GM21717 (cell line): ENCODE results near the gene SLC22A7.

Experiments
- ATAC-seq: cut with Tn5 transposase; IDR thresholded peaks from one replicate; pipeline ENCODE4 v1.9.1; 2021; ENCODE audit warnings: mild to moderate bottlenecking, moderate library complexity; ENCODE audit not compliant: unreplicated experiment

SLC22A7 gene, protein sequence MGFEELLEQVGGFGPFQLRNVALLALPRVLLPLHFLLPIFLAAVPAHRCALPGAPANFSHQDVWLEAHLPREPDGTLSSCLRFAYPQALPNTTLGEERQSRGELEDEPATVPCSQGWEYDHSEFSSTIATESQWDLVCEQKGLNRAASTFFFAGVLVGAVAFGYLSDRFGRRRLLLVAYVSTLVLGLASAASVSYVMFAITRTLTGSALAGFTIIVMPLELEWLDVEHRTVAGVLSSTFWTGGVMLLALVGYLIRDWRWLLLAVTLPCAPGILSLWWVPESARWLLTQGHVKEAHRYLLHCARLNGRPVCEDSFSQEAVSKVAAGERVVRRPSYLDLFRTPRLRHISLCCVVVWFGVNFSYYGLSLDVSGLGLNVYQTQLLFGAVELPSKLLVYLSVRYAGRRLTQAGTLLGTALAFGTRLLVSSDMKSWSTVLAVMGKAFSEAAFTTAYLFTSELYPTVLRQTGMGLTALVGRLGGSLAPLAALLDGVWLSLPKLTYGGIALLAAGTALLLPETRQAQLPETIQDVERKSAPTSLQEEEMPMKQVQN

DNA sequence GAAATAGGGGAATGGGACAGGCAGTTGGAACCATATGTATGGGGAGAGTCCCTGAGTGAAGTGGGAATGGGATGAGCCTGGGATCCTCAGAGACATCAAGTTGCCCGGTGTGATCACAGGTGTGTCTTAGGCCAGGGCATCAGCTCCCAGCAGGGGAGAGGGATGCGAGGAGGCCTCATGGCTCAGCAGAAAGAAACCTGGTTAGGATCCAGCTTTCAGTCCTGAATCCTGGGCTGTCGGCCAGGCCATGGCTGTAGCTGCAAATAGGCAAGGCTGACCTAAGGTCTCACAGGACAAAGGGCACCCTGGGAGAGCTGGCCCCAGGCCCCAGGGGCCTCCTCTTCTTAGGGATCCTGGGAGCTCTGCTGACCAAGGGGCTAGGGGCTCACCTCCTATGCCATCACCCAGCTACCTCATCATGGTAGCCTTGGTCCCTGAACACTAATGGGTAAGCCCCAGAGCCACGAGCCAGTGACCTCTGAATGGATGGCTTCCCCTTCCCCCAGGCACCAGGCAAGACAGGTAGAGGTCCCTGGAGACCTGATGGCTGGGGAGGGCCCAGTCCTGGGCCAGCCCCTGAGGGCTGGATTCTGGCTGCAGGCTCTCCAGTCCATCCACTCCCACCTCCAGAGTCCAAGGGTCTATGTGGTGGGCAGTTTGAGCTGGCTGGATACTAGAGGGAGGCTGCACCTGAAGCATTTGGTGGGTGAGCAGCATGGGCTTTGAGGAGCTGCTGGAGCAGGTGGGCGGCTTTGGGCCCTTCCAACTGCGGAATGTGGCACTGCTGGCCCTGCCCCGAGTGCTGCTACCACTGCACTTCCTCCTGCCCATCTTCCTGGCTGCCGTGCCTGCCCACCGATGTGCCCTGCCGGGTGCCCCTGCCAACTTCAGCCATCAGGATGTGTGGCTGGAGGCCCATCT, at the start of gene SLC22A7:
TSS of gene SLC22A7 (plus strand) at position 617 of the 921 bp plus-strand sequence. CDS start at position 716, 99 bp downstream.
- ATAC-seq, result no peak

DNA sequence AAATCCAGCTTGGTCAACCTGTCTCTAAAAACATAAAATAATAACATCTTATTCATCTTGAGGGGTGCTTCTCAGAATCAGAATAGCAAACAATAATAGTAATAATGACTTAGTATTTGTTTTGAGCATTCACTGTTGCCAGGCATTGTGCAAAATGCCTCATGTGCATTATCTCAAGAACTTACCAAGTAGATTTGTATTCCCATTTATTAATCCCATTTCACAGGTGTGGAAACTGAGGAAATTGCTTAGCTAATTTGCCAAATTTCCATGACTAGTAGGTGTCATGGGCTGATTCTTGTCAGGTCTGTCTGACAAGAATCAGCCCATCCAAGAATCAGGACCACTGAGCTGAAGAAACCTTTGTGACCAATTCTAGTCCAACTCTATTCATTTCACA, 49.3 kb upstream of the SLC22A7 start:
- no peak for ATAC-seq

DNA sequence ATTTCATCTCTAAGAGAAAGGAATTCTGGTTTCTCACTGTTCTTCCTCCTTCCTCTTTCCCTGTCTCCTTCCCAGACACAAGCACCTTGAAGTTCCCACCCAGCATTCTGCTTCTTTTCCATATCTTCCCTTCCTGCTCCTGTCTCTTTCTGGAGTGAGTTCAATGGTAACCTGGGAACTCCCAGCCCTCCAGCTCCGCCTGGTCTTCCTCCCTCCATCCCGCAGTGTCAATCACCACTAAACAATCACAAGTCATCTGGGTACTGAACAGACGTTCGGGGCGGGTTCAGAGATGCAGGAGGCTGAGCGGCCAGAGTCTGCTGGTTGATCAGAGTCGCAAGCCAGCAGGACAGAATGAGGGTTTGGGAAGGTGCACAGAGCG, 47.1 kb upstream of the SLC22A7 start:
- no peak for ATAC-seq

DNA sequence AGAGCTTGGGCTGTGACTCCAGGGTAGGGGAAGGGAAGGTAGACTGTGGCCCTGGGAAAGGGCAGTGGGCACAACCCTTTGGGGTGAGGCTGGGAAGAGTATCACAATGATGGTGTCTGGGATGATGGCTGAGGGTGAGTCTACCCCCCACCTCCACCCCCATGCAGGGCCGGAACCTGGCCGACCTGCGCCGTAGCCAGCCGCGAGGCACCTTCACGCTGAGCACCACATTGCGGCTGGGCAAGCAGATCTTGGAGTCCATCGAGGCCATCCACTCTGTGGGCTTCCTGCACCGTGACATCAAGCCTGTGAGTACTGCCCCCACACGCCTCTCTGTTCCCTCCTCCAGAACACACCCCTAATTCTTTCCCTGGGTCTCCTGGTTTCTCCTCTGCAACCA, 44.7 kb upstream of the SLC22A7 start:
- ATAC-seq, result no peak

DNA sequence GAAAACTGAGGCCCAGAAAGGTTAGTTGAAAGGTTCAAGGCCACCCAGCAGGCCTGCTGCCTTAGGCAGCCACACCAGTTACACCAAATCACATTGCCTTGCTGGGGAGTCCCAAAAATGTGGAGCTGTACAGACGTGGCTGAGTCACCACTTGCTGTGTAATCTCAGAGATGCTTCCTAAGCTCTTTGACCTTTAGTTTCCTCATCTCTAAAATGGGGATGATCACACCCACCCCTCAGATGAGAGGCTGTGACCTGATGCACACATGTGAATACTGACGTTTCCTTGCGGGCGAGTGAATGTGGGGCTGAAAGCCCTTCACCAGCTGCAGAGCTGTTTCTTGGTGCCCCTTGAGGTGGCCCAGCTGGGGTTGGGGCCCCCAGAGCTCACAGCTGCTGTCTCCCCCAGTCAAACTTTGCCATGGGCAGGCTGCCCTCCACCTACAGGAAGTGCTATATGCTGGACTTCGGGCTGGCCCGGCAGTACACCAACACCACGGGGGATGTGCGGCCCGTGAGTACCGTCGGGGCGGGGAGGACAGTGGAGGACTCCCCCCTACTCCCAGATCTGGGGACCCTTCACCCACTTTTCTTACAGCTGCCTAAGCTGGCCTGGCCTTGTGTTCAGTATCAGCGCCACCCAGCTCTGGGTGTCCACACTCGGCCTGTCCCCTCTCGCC, 43.8 kb upstream of the SLC22A7 start:
- no peak for ATAC-seq

DNA sequence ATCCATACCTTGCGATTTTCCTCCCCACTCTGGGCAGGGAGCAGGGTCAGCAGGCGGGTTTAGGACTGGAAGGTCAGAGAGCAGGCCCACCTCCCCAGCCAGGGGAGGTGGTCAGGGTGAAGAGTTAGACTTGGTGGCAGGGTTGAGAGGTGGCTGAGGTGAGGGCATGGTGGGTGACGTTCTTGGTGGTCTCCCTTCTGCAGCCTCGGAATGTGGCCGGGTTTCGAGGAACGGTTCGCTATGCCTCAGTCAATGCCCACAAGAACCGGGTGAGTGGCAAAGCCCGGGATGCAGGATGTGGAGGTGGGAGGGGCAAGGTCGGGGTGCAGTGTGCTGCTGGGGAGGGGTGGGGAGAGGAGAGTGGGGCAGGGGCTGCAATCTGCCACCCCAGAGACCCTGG, 43.2 kb upstream of the SLC22A7 start:
- ATAC-seq, result no peak

DNA sequence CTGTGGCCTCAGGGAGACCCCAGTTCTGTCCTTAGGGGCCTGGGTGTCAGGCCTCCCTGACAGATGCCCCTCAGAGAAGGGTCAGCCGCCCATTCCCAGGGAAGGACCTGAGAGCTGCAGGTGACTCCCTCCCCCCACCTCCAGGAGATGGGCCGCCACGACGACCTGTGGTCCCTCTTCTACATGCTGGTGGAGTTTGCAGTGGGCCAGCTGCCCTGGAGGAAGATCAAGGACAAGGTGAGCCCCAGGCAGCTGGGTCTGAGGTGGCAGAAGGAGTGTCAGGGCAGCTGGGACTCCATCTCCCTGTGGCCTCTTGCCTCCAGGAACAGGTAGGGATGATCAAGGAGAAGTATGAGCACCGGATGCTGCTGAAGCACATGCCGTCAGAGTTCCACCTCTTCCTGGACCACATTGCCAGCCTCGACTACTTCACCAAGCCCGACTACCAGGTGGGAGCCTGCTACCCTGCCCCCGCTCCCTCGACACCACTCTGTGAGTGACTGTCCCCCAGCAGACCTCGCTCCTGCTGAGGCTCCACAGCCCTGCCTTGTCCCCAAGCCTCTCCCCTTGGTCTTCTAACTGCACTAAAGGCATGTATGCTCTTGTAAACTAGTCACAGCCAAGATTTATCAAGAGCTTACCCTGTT, 42.5 kb upstream of the SLC22A7 start:
- no peak for ATAC-seq

DNA sequence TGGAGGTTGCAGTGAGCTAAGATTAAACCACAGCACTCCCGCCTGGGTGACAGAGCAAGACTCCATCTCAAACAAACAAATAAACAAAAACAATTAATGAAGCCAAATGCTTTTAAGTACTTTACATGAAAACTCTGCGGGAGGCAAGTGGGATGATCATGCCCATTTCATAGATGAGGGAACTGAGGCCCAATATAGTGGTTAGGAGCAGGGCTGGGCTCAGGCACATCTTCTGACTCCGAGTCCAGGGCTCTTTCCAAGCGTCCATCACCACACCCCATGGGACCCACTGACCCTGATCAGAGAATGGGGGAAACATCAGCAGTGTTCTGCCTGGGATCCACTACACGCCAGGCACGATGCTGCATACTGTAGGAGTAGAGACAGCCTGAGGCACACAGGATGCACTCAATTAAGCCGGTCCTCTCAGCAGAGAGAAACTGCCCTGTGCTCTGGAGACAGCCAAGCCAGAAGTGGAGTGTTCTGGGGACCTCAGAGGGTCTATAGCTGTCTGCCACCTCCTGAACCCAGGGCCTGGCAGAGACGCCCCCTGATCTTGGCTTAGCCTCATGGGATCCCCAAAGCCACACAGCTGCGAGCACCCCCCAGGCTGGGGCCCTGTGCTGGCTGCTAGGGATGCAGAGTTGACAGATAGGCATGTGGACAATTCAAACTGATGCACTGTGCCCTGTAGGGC, 41.2 kb upstream of the SLC22A7 start:
- no peak for ATAC-seq

DNA sequence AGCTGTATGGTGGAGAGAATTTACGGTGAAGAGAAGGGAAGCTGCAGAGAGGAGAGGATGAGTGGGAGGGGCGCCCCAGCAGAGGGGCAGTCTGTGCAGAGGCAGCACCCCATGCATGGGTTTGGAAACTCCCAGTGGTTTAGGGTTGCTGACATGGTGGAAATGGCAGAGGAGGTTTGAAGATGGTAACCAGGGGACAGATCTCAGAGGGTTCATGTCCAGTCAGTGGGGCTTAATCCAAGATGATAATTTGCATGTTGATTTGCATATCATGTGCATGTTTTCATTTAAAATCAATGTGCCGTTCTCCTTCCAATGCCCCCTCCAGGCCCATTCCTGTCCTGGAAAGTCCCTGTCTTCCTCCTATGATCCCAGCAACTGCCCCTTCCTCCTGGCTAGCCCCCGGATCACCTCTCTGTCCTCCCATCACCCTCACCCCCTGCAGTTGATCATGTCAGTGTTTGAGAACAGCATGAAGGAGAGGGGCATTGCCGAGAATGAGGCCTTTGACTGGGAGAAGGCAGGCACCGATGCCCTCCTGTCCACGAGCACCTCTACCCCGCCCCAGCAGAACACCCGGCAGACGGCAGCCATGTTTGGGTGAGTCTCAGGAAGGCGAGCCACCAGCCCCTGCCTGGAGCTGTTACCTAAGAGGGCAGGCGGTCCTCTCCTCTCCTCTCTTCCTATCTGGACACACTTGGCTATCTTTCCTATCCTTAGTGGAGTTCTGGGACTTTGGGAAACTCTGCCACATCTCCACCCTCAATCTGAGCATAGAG, 40.5 kb upstream of the SLC22A7 start:
- no peak for ATAC-seq

DNA sequence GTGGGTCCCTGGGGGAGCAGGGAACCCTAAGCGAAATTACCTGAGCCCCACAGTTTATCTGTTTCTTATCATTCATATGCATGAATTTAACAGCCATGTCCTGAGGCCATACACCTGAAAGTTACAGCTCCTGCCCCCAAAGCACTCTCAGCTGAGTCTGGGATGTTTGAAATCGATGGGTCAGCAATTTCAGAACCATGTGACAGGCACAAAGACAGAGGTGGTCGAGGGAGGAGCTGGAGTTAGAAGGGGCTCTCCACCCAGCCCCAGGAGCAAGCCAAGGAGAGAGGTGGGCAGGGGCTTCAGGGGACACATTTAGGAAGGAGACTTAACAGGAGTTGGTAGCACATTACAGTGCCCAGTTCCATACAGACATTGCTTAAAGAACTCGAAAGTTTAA, 39.9 kb upstream of the SLC22A7 start:
- ATAC-seq, result no peak

DNA sequence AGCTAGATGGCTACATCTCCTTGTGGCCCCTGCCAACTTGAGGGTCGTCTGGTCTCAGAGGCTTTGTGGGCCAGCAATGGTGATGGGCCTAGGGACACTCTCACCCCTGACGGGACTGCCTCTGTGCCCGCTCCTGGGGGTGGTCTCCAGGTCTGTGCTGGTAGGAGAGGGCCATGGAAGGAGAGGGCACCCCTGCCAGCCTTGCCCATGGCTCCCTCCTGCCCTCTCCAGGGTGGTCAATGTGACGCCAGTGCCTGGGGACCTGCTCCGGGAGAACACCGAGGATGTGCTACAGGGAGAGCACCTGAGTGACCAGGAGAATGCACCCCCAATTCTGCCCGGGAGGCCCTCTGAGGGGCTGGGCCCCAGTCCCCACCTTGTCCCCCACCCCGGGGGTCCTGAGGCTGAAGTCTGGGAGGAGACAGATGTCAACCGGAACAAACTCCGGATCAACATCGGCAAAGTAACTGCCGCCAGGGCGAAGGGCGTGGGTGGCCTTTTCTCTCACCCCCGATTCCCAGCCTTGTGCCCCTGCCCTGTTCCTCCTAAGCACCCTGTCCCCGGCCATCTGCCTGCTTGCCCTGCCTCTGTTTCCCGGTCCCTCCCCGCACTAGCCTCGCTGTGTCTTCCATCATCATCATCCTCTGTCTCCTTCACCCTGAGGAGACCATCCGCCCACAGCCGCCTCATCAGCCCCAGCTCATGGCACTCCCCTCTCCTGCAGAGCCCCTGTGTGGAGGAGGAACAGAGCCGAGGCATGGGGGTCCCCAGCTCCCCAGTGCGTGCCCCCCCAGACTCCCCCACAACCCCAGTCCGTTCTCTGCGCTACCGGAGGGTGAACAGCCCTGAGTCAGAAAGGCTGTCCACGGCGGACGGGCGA, 39.0 kb upstream of the SLC22A7 start:
- ATAC-seq, result no peak

DNA sequence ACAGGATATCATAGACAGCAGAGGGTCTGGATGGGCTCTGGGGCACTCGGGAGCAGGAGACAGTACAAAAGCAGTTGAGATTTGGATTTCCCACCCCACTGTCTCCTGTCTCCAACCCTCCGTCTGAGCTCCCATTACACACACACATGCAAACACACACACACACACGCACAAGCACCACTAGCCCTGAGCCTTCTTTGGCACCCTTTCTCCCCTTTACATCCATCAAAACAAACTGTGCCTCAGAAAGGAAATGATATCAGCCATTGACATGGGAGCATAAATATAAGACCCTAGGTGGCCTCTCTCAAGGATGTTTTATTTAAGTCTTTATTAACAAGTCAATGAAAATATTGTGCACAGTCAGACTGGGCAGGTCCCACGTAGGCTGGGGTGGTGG, 37.3 kb upstream of the SLC22A7 start:
- ATAC-seq, result no peak

DNA sequence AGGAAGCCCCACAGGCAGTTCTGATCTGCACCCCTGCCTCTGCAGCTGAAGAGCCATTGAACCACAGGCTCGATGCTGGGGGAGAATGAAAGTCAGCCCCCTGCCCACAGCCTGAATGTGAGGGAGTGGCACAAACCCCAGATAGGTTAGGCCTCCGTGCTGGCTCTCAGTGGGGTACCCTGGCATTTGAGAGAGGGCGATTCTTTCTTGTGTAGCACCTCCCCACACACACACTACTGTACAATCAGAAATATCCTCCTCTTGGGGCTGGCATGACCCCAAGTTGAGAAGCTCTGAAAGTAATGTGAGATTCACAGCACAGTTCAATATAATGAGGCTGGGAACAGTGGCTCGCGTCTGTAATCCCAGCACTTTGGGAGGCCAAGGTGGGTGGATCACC, 36.9 kb upstream of the SLC22A7 start:
- no peak for ATAC-seq

DNA sequence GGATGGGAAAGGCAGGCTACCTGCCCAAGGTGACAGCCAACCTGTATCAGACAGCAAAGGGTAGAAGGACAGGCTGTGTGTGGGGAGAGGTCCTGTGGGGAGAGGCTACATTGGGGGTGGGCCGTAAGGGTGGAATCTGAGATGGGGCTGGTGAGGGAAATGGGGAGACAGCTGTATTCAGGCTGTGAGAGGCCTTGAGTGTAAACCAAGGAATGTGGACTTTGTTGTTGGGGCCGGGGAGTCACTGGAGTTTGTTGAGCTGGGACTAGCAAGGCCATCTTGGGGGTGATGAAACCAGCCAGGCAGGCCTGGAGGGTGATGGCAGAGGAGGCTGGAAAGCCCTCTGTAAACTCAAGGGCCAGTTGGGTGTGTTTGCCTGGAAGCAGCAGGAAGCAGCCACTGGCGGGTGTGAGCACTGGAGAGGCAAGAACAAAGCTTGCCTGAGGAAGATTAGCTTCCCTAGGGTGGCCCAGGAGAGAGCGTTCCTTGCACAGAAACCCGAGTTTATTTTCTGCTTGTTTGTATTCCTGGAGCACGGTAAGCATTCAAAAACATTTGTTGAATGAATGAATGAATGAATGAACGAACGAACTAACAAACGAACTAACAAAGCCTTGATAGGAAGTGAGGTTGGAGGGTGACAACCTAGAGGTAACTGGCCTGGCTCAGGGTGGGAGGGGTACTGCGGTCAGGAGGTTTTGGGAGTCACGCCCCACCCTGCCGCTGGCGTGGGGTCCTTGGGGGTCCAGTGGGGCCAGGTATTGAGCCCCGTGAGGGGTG, 35.9 kb upstream of the SLC22A7 start:
- no peak for ATAC-seq

DNA sequence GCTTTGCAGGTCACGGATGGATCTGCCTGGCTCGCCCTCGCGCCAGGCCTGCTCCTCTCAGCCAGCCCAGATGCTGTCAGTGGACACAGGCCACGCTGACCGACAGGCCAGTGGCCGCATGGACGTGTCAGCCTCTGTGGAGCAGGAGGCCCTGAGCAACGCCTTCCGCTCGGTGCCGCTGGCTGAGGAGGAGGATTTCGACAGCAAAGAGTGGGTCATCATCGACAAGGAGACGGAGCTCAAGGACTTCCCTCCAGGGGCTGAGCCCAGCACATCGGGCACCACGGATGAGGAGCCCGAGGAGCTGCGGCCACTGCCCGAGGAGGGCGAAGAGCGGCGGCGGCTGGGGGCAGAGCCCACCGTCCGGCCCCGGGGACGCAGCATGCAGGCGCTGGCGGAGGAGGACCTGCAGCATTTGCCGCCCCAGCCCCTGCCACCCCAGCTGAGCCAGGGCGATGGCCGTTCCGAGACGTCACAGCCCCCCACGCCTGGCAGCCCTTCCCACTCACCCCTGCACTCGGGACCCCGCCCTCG, 35.2 kb upstream of the SLC22A7 start:
- ATAC-seq, result no peak

DNA sequence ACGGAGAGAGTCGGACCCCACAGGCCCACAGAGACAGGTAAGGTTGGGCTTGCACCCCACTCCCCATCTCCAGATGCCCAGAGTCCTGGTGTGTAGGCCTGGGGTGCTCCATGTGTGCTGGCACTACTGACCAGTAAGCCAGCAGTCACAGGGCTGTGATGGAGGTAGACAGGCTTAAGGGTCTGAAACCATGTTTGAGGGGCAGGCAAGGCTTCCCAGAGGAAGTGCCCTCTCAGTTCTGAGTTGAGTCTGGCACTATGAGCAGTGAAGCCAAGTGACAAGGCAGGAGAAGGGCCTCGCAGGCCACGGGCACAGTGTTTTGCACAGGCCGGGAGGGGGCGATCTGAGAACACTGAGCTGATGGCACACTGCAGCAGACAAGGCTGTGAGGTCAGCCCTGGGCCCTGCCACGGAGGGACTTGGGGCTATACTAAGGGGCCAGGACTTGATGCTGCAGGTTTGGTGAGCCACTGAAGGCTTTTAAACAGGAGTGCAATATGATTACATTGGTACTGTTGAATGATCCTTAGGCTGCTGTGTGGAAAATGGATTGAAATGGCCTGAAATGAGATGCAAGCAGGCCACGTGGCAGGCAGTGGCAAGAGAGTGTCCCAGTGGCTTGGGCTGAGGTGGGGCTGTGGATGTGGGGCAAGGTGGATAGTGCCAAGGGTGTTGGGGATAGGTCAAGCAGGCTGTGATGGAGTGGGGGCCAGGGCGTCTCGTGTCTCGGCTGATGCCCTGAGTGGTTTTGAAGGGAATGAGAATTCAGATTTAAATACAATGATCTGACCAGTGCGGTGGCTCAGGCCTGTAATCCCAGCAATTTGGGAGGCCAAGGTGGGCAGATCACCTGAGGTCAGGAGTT, 34.5 kb upstream of the SLC22A7 start:
- ATAC-seq, result peak; percentile 70
